H9 (cell line): ENCODE data around the gene ASTN2. TPM values are rescaled to one million over a fixed set of nuclear protein-coding genes. Genes with fewer than 3 reads are reported as not detected.

Experiments
- DNase-seq: peaks from one replicate; pipeline ENCODE4 v3.0.0-alpha.2; 2017
- H2AFZ ChIP-seq: one replicate; pipeline ENCODE4 v1.6.1; 2013; ENCODE audit warnings: mild to moderate bottlenecking, low read length, control low read depth, moderate library complexity
- H2AK5ac ChIP-seq: 2 replicates; pipeline ENCODE4 v1.6.1; 2013; ENCODE audit warnings: low read length, control low read depth, mixed read lengths; ENCODE audit not compliant: insufficient read length
- H2BK120ac ChIP-seq: one replicate; pipeline ENCODE4 v1.6.1; 2013; ENCODE audit warnings: low read depth, mild to moderate bottlenecking, low read length, control low read depth, inconsistent platforms; ENCODE audit not compliant: poor library complexity, severe bottlenecking
- H2BK12ac ChIP-seq: 2 replicates; pipeline ENCODE4 v1.6.1; 2013; ENCODE audit warnings: low read length, control low read depth, mixed read lengths, low read depth; ENCODE audit not compliant: insufficient read length
- H2BK15ac ChIP-seq: 2 replicates; pipeline ENCODE4 v1.6.1; 2013; ENCODE audit warnings: low read depth, low read length, control low read depth
- H2BK20ac ChIP-seq: one replicate; pipeline ENCODE4 v1.6.1; 2013; ENCODE audit warnings: low read depth, mild to moderate bottlenecking, low read length, control low read depth, inconsistent platforms; ENCODE audit not compliant: poor library complexity, severe bottlenecking
- H2BK5ac ChIP-seq: 2 replicates; pipeline ENCODE4 v1.6.1; 2013; ENCODE audit warnings: low read length, control low read depth, mixed read lengths; ENCODE audit not compliant: insufficient read length
- H3K14ac ChIP-seq: 2 replicates; pipeline ENCODE4 v1.6.1; 2013; ENCODE audit warnings: low read length, control low read depth; ENCODE audit not compliant: insufficient read depth
- H3K18ac ChIP-seq: 2 replicates; pipeline ENCODE4 v1.6.1; 2013; ENCODE audit warnings: low read depth, mild to moderate bottlenecking, mixed read lengths, low read length, control low read depth; ENCODE audit not compliant: insufficient read length
- H3K23ac ChIP-seq: 2 replicates; pipeline ENCODE4 v1.6.1; 2013; ENCODE audit warnings: low read length, control low read depth, mixed read lengths, low read depth; ENCODE audit not compliant: insufficient read length
- H3K23me2 ChIP-seq: 2 replicates; pipeline ENCODE4 v1.6.1; 2013; ENCODE audit warnings: low read depth, mild to moderate bottlenecking, mixed read lengths, low read length, control low read depth; ENCODE audit not compliant: insufficient read length, poor library complexity, severe bottlenecking
- H3K27ac ChIP-seq: 2 replicates; pipeline ENCODE4 v1.5.1; 2013; ENCODE audit warnings: low read length, control low read depth, mixed read lengths, low read depth; ENCODE audit not compliant: insufficient read length
- H3K27me3 ChIP-seq: 2 replicates; pipeline ENCODE4 v1.6.1; 2013; ENCODE audit warnings: low read length, control low read depth, inconsistent platforms; ENCODE audit not compliant: insufficient read depth
- H3K4ac ChIP-seq: 2 replicates; pipeline ENCODE4 v1.6.1; 2013; ENCODE audit warnings: low read depth, mild to moderate bottlenecking, control low read depth, inconsistent platforms, low read length, moderate library complexity
- H3K4me1 ChIP-seq: 2 replicates; pipeline ENCODE4 v1.6.1; 2013; ENCODE audit warnings: low read length, control low read depth, inconsistent platforms; ENCODE audit not compliant: insufficient read depth
- H3K4me2 ChIP-seq: 2 replicates; pipeline ENCODE4 v1.6.1; 2013; ENCODE audit warnings: low read length, control low read depth, mixed read lengths; ENCODE audit not compliant: insufficient read length, insufficient read depth
- H3K56ac ChIP-seq: 2 replicates; pipeline ENCODE4 v1.6.1; 2013; ENCODE audit warnings: low read depth, mild to moderate bottlenecking, mixed read lengths, low read length, control low read depth; ENCODE audit not compliant: insufficient read length
- H3K79me1 ChIP-seq: 2 replicates; pipeline ENCODE4 v1.6.1; 2013; ENCODE audit warnings: low read depth, mild to moderate bottlenecking, moderate library complexity, low read length, control low read depth, inconsistent platforms; ENCODE audit not compliant: insufficient read depth, poor library complexity, severe bottlenecking
- H3K79me2 ChIP-seq: 2 replicates; pipeline ENCODE4 v1.6.1; 2013; ENCODE audit warnings: low read length, control low read depth, inconsistent platforms; ENCODE audit not compliant: insufficient read depth
- H3K9ac ChIP-seq: 2 replicates; pipeline ENCODE4 v1.6.1; 2013; ENCODE audit warnings: low read length, control low read depth, mixed read lengths; ENCODE audit not compliant: insufficient read length; ENCODE audit errors: extremely low read depth
- H3K9me3 ChIP-seq: one replicate; pipeline ENCODE4 v1.6.1; 2013; ENCODE audit warnings: low read depth, low read length, inconsistent platforms; ENCODE audit not compliant: control insufficient read depth
- H3T11ph ChIP-seq: one replicate; pipeline ENCODE4 v1.6.1; 2013; ENCODE audit warnings: mild to moderate bottlenecking, low read length, control low read depth, inconsistent platforms
- H4K20me1 ChIP-seq: one replicate; pipeline ENCODE4 v1.6.1; 2013; ENCODE audit not compliant: control insufficient read depth, insufficient read length, insufficient read depth
- H4K5ac ChIP-seq: 2 replicates; pipeline ENCODE4 v1.6.1; 2013; ENCODE audit warnings: low read depth, mild to moderate bottlenecking, mixed read lengths, low read length, control low read depth; ENCODE audit not compliant: insufficient read length
- H4K8ac ChIP-seq: replicated peaks from 2 replicates; pipeline ENCODE4 v1.6.1; 2013; ENCODE audit warnings: low read length, control low read depth, mixed read lengths, low read depth; ENCODE audit not compliant: insufficient read length
- H4K91ac ChIP-seq: 2 replicates; pipeline ENCODE4 v1.6.1; 2013; ENCODE audit warnings: low read depth, mild to moderate bottlenecking, moderate library complexity, mixed read lengths, low read length, control low read depth; ENCODE audit not compliant: insufficient read length
- H3K27ac Mint-ChIP-seq, 3 experiments: 2 replicates in 2 of 3; 3 replicates in 1 of 3; pipeline ENCODE4 v1.8.0; 2020 to 2021; ENCODE audit warnings: mixed read lengths in 3 of 3, mild to moderate bottlenecking in 1 of 3, moderate library complexity in 1 of 3
- H3K27me3 Mint-ChIP-seq: 2 replicates; pipeline ENCODE4 v1.8.0; 2021; ENCODE audit warnings: low read depth, mild to moderate bottlenecking, moderate library complexity, mixed read lengths
- H3K36me3 Mint-ChIP-seq, 3 experiments: 2 replicates in 2 of 3; 3 replicates in 1 of 3; pipeline ENCODE4 v1.8.0; 2020 to 2021; ENCODE audit warnings: low read depth in 3 of 3, mixed read lengths in 3 of 3; ENCODE audit not compliant: insufficient read depth in 1 of 3
- H3K4me1 Mint-ChIP-seq, 2 experiments: 2 replicates each; pipeline ENCODE4 v1.8.0; 2020; ENCODE audit warnings: mixed read lengths in 2 of 2
- H3K4me3 Mint-ChIP-seq, 2 experiments: 2 replicates in 1 of 2; 3 replicates in 1 of 2; pipeline ENCODE4 v1.8.0; 2020 to 2021; ENCODE audit warnings: mild to moderate bottlenecking in 2 of 2, mixed read lengths in 2 of 2, moderate library complexity in 1 of 2
- H3K9me3 Mint-ChIP-seq, 2 experiments: 2 replicates in 1 of 2; 3 replicates in 1 of 2; pipeline ENCODE4 v1.8.0; 2020; ENCODE audit warnings: mild to moderate bottlenecking in 2 of 2, mixed read lengths in 2 of 2, moderate library complexity in 1 of 2
- CTCF ChIP-seq: fragments of 200-600 bp; sonication (generic); conservative IDR thresholded peaks from 3 replicates; pipeline ENCODE4 v1.8.0; 2021; ENCODE audit warnings: antibody characterized with exemption, mild to moderate bottlenecking
- WGBS: extraction: QIAGEN DNeasy Blood & Tissue Kit; methylation state at CpG from one replicate; pipeline ENCODE4 v1.1.7; 2013; ENCODE audit warnings: missing lambda C conversion rate, low lambda C conversion rate, mixed read lengths; ENCODE audit not compliant: insufficient read length; ENCODE audit errors: extremely low coverage; 5-methylcytosine and 5-hydroxymethylcytosine counted together
- total RNA-seq: library from RNA; stranded (reverse); gene quantifications from 2 replicates; pipeline ENCODE4 v1.2.1, GENCODE V29; 2021

The ASTN2 gene
- total RNA-seq, 1 experiment from 2014 or later, result 9.7 TPM

GRCh38 chr9:117355542-117355941 is 59.3 kb downstream of the ASTN2 start:
- Histone ChIP-seq H2BK5ac (no peak overlapping the region), H3K4me2 (no peak overlapping the region), H4K8ac (no peak overlapping the region), H3K18ac (no peak overlapping the region), H2BK20ac (no peak overlapping the region), H3K79me2 (no peaks in the 10 kb centered on the region), H2BK120ac (no peak overlapping the region), H2AFZ (no peak overlapping the region), H3K4me1 (peaks cover 3% of the 10 kb centered on the region; the same call in 1 of the 2 replicates), H3K9ac (no peak overlapping the region), H4K91ac (no peak overlapping the region), H3K23ac (no peak overlapping the region), H3T11ph (no peak overlapping the region), H3K79me1 (no peaks in the 10 kb centered on the region), H4K5ac (no peak overlapping the region), H4K20me1 (no peaks in the 10 kb centered on the region), H3K14ac (no peak overlapping the region), H3K27ac (no peak overlapping the region), H2BK12ac (no peak overlapping the region), H3K56ac (no peak overlapping the region), H3K9me3 (no peaks in the 10 kb centered on the region), H3K23me2 (no peaks in the 10 kb centered on the region), H3K4ac (no peak overlapping the region), H2BK15ac (no peak overlapping the region), H3K27me3 (no peaks in the 10 kb centered on the region), H2AK5ac (no peak overlapping the region)
- Mint-ChIP-seq H3K27me3 (no peaks in the 10 kb centered on the region), H3K27ac (peak overlapping the region in 2 of 3 experiments; percentile 9 to 50; a peak in 2 of 7 replicates), H3K4me1 (peaks cover 16 to 30% of the 10 kb centered on the region in 2 experiments), H3K36me3 (no peaks in the 10 kb centered on the region), H3K9me3 (no peaks in the 10 kb centered on the region), H3K4me3 (no peak overlapping the region)
- no CpG with 5 or more reads among the region's 3 CpGs for WGBS
- DNase-seq, result no peak
- no peak for TF ChIP-seq CTCF
